Vagina (tissue), 2 donors: Measurements from ENCODE around the gene PLAGL2.

ENCODE experiments used
- CTCF ChIP-seq, 3 experiments: fragments of 450-650 bp in 2 of 3; fragments of 200-600 bp in 1 of 3; sonication (generic) in 1 of 3; IDR thresholded peaks; one replicate each; pipeline ENCODE4 v1.5.1; 2017 to 2019; ENCODE audit warnings: antibody characterized with exemption in 3 of 3, mild to moderate bottlenecking in 2 of 3, moderate library complexity in 2 of 3
- POLR2A ChIP-seq, 2 donors: fragments of 450-650 bp; IDR thresholded peaks; one replicate each; pipeline ENCODE4 v1.6.1; 2017; ENCODE audit warnings: antibody characterized with exemption in 2 of 2, mild to moderate bottlenecking in 2 of 2, moderate library complexity in 2 of 2
- POLR2AphosphoS5 ChIP-seq, 2 donors: sonication (generic); formaldehyde crosslinking; IDR thresholded peaks; one replicate each; pipeline ENCODE4 v1.9.0; 2017; ENCODE audit warnings: antibody characterized with exemption in 2 of 2, mild to moderate bottlenecking in 2 of 2, low read depth in 1 of 2; ENCODE audit not compliant: insufficient read depth in 1 of 2

GRCh38 chr20:32206760-32207625 is 550 bp downstream of the PLAGL2 start:
- TF ChIP-seq CTCF (IDR thresholded peaks at IDR 0.05): no peak
- no peak for TF ChIP-seq POLR2A (IDR thresholded peaks at IDR 0.05)
- no peak for TF ChIP-seq POLR2AphosphoS5 (IDR thresholded peaks at IDR 0.05; ENCODE audit: insufficient read depth in 1 of 2, low read depth in 1 of 2)
